ENCODE measurements around the gene PAX5.

DNA sequence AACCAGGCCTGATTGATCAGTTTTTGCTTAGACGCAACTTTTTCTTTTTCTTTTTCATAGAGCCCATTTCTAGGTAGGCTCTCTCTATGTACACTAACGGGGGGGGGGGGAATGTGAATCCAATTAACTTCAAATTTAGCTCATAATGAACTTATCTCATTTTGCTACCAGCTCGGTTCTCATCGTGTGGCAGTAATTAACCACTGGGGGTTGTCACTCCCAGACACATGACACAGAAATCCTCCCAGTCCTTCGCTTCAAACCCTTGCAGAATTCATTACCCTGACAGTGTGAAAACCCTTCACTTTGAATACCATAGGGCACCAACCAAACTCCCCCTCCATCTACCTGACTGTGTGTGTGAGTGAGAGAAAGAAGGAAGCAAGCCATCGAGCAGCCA is 144.2 kb downstream of the PAX5 start:
- TF ChIP-seq CTCF (IDR thresholded peaks at IDR 0.05) (no peak), ZFX (IDR thresholded peaks at IDR 0.05; ENCODE audit: borderline replicate concordance) (no peak)
